HepG2 (cell line): Measurements from ENCODE around the gene ADGRG6. TPM values are rescaled to one million over a fixed set of nuclear protein-coding genes. Genes with fewer than 3 reads are reported as not detected.

Experiments used
- ATAC-seq: fragments of 200-7000 bp; cut with Tn5 transposase; 3 replicates; pipeline ENCODE4 v1.9.1; 2020; ENCODE audit warnings: mild to moderate bottlenecking, moderate library complexity
- BruUV-seq: library from RNA; stranded (reverse); fragments of 400-500 nt; replicated peaks from 2 replicates; lab custom pipeline; 2021; lab: Mats Ljungman, UMichigan
- CTCF ChIA-PET: fragments of 300-600 bp; formaldehyde crosslinking; extraction: SDS; loops from one replicate; lab custom pipeline; 2021; ENCODE audit warnings: low total read pairs, inconsistent platforms, low intra/inter-chr PET ratio; lab: Yijun Ruan, JAX
- POLR2A ChIA-PET: fragments of 350-600 bp; sonication (Branson Sonifier 250); formaldehyde crosslinking; loops from one replicate; lab custom pipeline; 2020; ENCODE audit warnings: antibody characterized with exemption, inconsistent platforms; lab: Yijun Ruan, JAX
- DNase-seq: peaks from one replicate; pipeline ENCODE4 v3.0.0-alpha.2; 2015; ENCODE audit warnings: low spot score
- FAIRE-seq: peaks from 3 replicates; lab custom pipeline; 2011; peaks lifted over from hg19 to GRCh38; lab: Jason Lieb, UNC
- H2AFZ ChIP-seq: one replicate; pipeline ENCODE4 v1.6.1; 2011; ENCODE audit warnings: low read length, inconsistent platforms
- H3K27ac ChIP-seq: fragments of 300-600 bp; 3 replicates; pipeline ENCODE4 v1.8.0; 2011; ENCODE audit warnings: mixed run types, mild to moderate bottlenecking, mixed read lengths, low read length, inconsistent platforms; ENCODE audit not compliant: insufficient read depth; ENCODE audit errors: extremely low read length
- H3K27me3 ChIP-seq, 2 experiments: fragments of 200-600 bp in 1 of 2; 2 replicates in 1 of 2; 3 replicates in 1 of 2; pipeline versions ENCODE4 v1.6.0 to v1.8.0; 2011; ENCODE audit warnings: low read length in 2 of 2, mild to moderate bottlenecking in 2 of 2, moderate library complexity in 2 of 2, inconsistent platforms in 1 of 2; ENCODE audit not compliant: insufficient read depth in 2 of 2, control insufficient read depth in 1 of 2
- H3K36me3 ChIP-seq, 2 experiments: fragments of 200-600 bp in 1 of 2; replicated peaks in 1 of 2; 2 replicates in 1 of 2; 3 replicates in 1 of 2; pipeline versions ENCODE4 v1.5.1 to v1.8.0; 2011; ENCODE audit warnings: low read length in 2 of 2, inconsistent platforms in 1 of 2; ENCODE audit not compliant: insufficient read depth in 2 of 2, control insufficient read depth in 1 of 2
- H3K4me1 ChIP-seq: 2 replicates; pipeline ENCODE4 v1.5.1; 2012; ENCODE audit warnings: low read length, inconsistent platforms; ENCODE audit not compliant: insufficient read depth
- H3K4me2 ChIP-seq: 2 replicates; pipeline ENCODE4 v1.6.0; 2011; ENCODE audit warnings: low read depth, low read length, inconsistent platforms
- H3K4me3 ChIP-seq, 3 experiments: fragments of 200-600 bp in 1 of 3; sonication (generic), shearing (Covaris generic) in 1 of 3; replicated peaks in 1 of 3; 2 replicates each; pipeline ENCODE4 v1.5.1; 2011 to 2016; ENCODE audit warnings: low read length in 3 of 3, inconsistent platforms in 2 of 3, low read depth in 2 of 3, mild to moderate bottlenecking in 2 of 3, control low read depth in 1 of 3, mixed read lengths in 1 of 3; ENCODE audit not compliant: insufficient read depth in 1 of 3
- H3K79me2 ChIP-seq: one replicate; pipeline ENCODE4 v1.6.1; 2011; ENCODE audit warnings: low read length, inconsistent platforms; ENCODE audit not compliant: insufficient read depth
- H3K9ac ChIP-seq: 2 replicates; pipeline ENCODE4 v1.6.0; 2011; ENCODE audit warnings: mild to moderate bottlenecking, low read depth, low read length, inconsistent platforms; ENCODE audit not compliant: insufficient read depth
- H3K9me3 ChIP-seq: 2 replicates; pipeline ENCODE4 v1.5.1; 2012; ENCODE audit warnings: mild to moderate bottlenecking, low read length
- H4K20me1 ChIP-seq: 2 replicates; pipeline ENCODE4 v1.6.0; 2011; ENCODE audit warnings: inconsistent platforms, mild to moderate bottlenecking, low read length, moderate library complexity; ENCODE audit not compliant: insufficient read depth
- HNRNPL ChIP-seq: fragments of 200-400 bp; formaldehyde crosslinking; IDR thresholded peaks from 2 replicates; pipeline ENCODE4 v1.6.1; 2017; ENCODE audit warnings: mild to moderate bottlenecking, low read depth, low read length
- PTBP1 ChIP-seq: fragments of 200-400 bp; formaldehyde crosslinking; IDR thresholded peaks from 2 replicates; pipeline ENCODE4 v1.6.1; 2018; ENCODE audit warnings: low read length, low read depth; ENCODE audit not compliant: poor library complexity, severe bottlenecking
- RBM22 ChIP-seq: fragments of 200-400 bp; formaldehyde crosslinking; optimal IDR thresholded peaks from 2 replicates; pipeline ENCODE3; 2017; ENCODE audit warnings: mild to moderate bottlenecking, low read length, moderate library complexity
- THYN1 ChIP-seq: sonication (generic); formaldehyde crosslinking; IDR thresholded peaks from 2 replicates; pipeline ENCODE4 v1.8.1; 2023; ENCODE audit warnings: low read depth, mild to moderate bottlenecking, moderate library complexity, missing genetic modification reagents, borderline replicate concordance
- U2AF2 ChIP-seq: fragments of 200-400 bp; formaldehyde crosslinking; IDR thresholded peaks from 2 replicates; pipeline ENCODE4 v1.6.1; 2017; ENCODE audit warnings: low read depth, mild to moderate bottlenecking, low read length
- ZFP36L2 ChIP-seq: sonication (generic); formaldehyde crosslinking; IDR thresholded peaks from 2 replicates; pipeline ENCODE4 v1.4.0; 2020; ENCODE audit warnings: missing genetic modification reagents
- whole genome bisulfite sequencing: methylation state at CpG from one replicate; pipeline ENCODE4 v1.1.6; 2017; ENCODE audit warnings: low lambda C conversion rate; 5-methylcytosine and 5-hydroxymethylcytosine counted together
- in situ Hi-C: cut with HindIII; loops from 2 replicates; pipeline ENCODE4 v1.10.0; 2017; ENCODE audit warnings: low pct_unique_long_range_greater_than_20kb; ENCODE audit not compliant: extremely low pct_ligation_motif_present
- intact Hi-C: fragments of 100-400 bp; cut with micrococcal nuclease; formaldehyde crosslinking; loops from one replicate; pipeline ENCODE4 v1.10.0; 2022; ENCODE audit not compliant: unreplicated experiment
- polyA plus RNA-seq, 8 experiments: library from polyadenylated mRNA; depleted of rRNA in 3 of 8; stranded (reverse) in 7 of 8; unstranded in 1 of 8; fragments of >200 nt; fragmentation: Illumina TruSeq in 4 of 8; extraction: Trizol in 4 of 8; gene quantifications; 2 replicates each; pipeline versions ENCODE4 v1.2.1 to v1.2.3, GENCODE V29; 2011 to 2016; ENCODE audit warnings: low read depth in 4 of 8, missing spikeins in 1 of 8, mixed read lengths in 1 of 8; ENCODE audit not compliant: insufficient read depth in 1 of 8
- total RNA-seq, 5 experiments: library from RNA; depleted of rRNA; stranded (reverse); fragments of >200 nt; fragmentation: Illumina TruSeq; extraction: Trizol; gene quantifications; 2 replicates each; pipeline ENCODE4 v1.2.3, GENCODE V29; 2016; ENCODE audit warnings: low read depth in 1 of 5
- TF ChIP-seq, protein P1 (sequence below), 2 experiments: fragments of 450-650 bp in 1 of 2; sonication (generic) in 1 of 2; formaldehyde crosslinking; IDR thresholded peaks; 2 replicates each; pipeline versions ENCODE4 v1.5.0 to v1.8.0; 2020 to 2022; ENCODE audit warnings: mild to moderate bottlenecking in 1 of 2, missing genetic modification reagents in 1 of 2

Gene ADGRG6
- total and polyA plus RNA-seq, 2 of the 13 experiments (the other 11 are each of a cell fraction or from before 2014, with no cell fraction given), result 129 to 249 TPM

DNA sequence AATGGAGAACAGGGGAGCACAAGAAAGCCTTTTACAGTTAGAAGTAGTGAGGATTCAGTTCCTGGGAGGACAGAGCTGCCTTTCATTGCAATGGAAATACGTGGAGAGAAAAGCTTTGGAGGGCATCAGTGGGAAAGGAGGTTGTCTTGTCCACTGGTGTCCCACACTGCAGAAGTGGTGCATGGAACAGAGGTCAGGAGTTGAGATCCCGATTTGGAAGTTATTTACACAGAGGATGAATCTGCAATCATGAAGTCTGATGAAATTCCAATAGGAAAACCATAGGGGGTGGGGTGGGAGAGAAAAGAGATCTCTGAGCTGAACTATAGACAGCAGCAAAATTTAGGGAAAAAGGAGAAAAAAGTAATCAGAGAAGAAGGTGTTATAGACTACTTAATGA, 33.6 kb downstream of the ADGRG6 start (continued):
- TF ChIP-seq, protein P1, sequence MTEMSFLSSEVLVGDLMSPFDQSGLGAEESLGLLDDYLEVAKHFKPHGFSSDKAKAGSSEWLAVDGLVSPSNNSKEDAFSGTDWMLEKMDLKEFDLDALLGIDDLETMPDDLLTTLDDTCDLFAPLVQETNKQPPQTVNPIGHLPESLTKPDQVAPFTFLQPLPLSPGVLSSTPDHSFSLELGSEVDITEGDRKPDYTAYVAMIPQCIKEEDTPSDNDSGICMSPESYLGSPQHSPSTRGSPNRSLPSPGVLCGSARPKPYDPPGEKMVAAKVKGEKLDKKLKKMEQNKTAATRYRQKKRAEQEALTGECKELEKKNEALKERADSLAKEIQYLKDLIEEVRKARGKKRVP (CRISPR knock-in tag; IDR thresholded peaks at IDR 0.05), result 0 out of 4 replicates have a peak, but pooled peaks of 1 of the 2 experiments have one; percentile 37

DNA sequence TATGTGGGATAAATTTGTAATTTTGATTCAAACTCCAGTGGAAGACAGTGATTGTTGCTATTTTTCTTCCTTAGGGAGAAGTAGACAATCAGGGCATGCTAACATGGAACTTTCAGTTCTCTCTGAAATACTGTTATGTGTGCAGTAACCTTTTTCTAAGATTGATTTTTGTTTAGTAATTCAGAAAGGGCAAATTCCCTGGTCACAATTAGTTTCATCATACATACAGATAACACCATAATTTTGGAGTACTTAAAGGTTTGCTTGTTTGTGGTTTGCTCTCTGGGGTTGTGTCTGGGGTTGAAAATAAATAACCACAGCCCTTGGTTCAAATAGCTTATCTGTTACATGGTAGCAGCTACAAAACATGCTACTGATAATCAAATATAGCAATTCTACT, 34.4 kb downstream of the ADGRG6 start:
- Histone ChIP-seq H3K4me1 (peaks cover 74% of the 10 kb centered on the region), H3K79me2 (peaks cover 97% of the 10 kb centered on the region), H2AFZ (no peak overlapping the region)

DNA sequence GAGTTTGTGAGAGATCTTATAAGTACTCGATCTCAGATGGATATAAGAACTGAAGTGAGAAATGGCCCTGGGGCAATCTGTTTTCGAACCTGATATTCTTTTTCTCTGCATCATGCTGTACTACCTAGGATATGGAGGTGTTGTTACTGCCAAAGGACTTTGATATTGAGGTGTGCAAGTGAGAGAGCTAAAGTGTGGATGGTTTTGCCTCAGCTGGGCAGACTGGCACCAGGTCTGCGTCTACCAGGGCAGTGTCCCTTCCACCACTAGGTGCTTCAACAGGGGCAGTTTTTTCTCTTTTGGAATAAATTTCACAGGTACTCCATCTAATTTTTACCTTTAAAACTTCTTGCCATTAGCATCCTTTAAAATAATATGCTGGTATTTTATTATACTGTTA, 35.0 kb downstream of the ADGRG6 start:
- no peak overlapping the region for H3K27ac ChIP-seq
- no peaks in the 10 kb centered on the region for H3K9me3 ChIP-seq
- DNase-seq (no peak), FAIRE-seq (no peak), ATAC-seq (peak; percentile 61)
- no peak overlapping the region for H3K4me3 ChIP-seq
- in situ Hi-C loops, result no loop called here
- ChIA-PET CTCF (no interaction called here), POLR2A (no interaction called here)
- peaks cover 13% of the 10 kb centered on the region; the same call in 1 of the 2 replicates for H4K20me1 ChIP-seq
- peaks cover 68% of the 10 kb centered on the region for H3K4me1 ChIP-seq
- H3K79me2 ChIP-seq, result peaks cover 94% of the 10 kb centered on the region
- H3K9ac ChIP-seq, result no peak overlapping the region
- BruUV-seq, result no TSS peak
- 94% methylated on average over 3 of the region's 3 CpGs for WGBS
- intact Hi-C loops, result no loop called here
- H3K4me2 ChIP-seq, result no peak overlapping the region
- H3K36me3 ChIP-seq, result peaks cover 2 to 9% of the 10 kb centered on the region in 2 experiments
- no peaks in the 10 kb centered on the region for H3K27me3 ChIP-seq
- H2AFZ ChIP-seq, result no peak overlapping the region
- TF ChIP-seq U2AF2 (no peak), HNRNPL (0 out of 2 replicates have a peak, but pooled peaks have one; percentile 43), THYN1 (CRISPR knock-in tag) (no peak)

More for the DNA sequence above, 34.4 kb downstream of the ADGRG6 start:
- H3K4me3 ChIP-seq, result no peak overlapping the region
- intact Hi-C loops, result no loop called here
- CTCF ChIA-PET, result no interaction called here
- no peak overlapping the region for H3K9ac ChIP-seq
- H3K4me2 ChIP-seq, result no peak overlapping the region
- in situ Hi-C loops, result no loop called here
- H4K20me1 ChIP-seq, result peaks cover 13% of the 10 kb centered on the region; the same call in 1 of the 2 replicates
- no peaks in the 10 kb centered on the region for H3K27me3 ChIP-seq
- no peak for DNase-seq
- peaks cover 2 to 8% of the 10 kb centered on the region in 2 experiments; a peak in 4 of 5 replicates for H3K36me3 ChIP-seq
- BruUV-seq, result no TSS peak
- no peak for ATAC-seq
- FAIRE-seq, result no peak
- H3K27ac ChIP-seq, result peak overlapping the region; percentile 2
- H3K9me3 ChIP-seq, result no peaks in the 10 kb centered on the region
- POLR2A ChIA-PET, result interaction anchor here (0.8 kb wide), 1 partner anchor 77 kb away, joined by 3 read pairs; no protein-coding TSS in a partner anchor
- no peak for TF ChIP-seq ZFP36L2 (CRISPR knock-in tag)
- TF ChIP-seq RBM22, result peak; percentile 56
- TF ChIP-seq, protein P1 (CRISPR knock-in tag; IDR thresholded peaks at IDR 0.05), result peak in 1 of 2 experiments; percentile 29; a peak in 1 of 4 replicates
- TF ChIP-seq PTBP1, result no peak
